ENCODE data around the gene NOD2.

DNA sequence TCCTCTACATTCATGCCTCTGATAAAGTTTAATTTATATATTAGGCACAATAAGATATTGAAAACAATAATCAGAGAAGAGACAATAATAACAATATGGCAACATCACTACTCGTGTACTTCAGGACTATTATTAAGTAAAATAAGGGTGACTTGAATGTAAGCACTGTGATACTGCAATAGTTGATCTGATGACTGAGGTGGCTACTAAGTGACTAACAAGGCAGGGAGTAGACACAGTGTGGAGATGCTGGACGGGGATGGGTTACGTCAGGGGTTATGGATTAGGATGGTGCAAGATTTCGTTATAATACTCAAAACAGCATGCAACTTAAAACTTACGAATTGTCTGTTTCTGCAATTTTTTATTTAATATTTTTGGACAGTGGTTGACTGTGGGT lies 81.0 kb downstream of the NOD2 start:
- TF ChIP-seq, protein P1, sequence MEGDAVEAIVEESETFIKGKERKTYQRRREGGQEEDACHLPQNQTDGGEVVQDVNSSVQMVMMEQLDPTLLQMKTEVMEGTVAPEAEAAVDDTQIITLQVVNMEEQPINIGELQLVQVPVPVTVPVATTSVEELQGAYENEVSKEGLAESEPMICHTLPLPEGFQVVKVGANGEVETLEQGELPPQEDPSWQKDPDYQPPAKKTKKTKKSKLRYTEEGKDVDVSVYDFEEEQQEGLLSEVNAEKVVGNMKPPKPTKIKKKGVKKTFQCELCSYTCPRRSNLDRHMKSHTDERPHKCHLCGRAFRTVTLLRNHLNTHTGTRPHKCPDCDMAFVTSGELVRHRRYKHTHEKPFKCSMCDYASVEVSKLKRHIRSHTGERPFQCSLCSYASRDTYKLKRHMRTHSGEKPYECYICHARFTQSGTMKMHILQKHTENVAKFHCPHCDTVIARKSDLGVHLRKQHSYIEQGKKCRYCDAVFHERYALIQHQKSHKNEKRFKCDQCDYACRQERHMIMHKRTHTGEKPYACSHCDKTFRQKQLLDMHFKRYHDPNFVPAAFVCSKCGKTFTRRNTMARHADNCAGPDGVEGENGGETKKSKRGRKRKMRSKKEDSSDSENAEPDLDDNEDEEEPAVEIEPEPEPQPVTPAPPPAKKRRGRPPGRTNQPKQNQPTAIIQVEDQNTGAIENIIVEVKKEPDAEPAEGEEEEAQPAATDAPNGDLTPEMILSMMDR (IDR thresholded peaks at IDR 0.05; ENCODE audit: low read depth, low read length) = no peak
- TF ChIP-seq POLR2A (IDR thresholded peaks at IDR 0.05; ENCODE audit: extremely low read depth, insufficient read length) (no peak), MYC (IDR thresholded peaks at IDR 0.05; ENCODE audit: low read depth, low read length) (no peak)
